NCI-H2196 treated with DMSO at 0.1 percent for 48 hours (cell line): ENCODE results near the gene PRKCSH.

Source experiments
- DNase-seq: peaks from one replicate; lab custom pipeline; 2025; ENCODE audit not compliant: unreplicated experiment; lab: John Stamatoyannopoulos, UW

PRKCSH gene

DNA sequence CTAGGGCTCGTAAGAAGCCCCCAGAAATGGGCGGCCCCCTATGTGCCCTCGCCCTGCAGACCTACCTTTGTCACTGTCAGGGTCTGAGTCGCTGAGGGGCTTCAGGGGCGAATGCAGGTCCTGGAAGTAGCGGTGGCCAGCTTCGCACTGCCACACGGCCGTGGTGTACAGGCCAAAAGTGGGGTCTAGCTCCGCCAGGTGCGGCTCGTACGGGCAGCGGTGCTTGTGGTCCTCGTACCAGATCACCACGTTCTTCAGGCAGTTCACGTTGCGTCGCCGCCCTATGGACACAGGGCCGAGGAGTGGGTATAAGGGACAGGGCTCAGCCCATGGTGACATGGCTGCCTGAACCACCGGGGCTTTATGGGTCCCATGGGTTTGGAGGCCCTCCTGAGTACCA lies 60.5 kb downstream of the PRKCSH start:
- no peak for DNase-seq

DNA sequence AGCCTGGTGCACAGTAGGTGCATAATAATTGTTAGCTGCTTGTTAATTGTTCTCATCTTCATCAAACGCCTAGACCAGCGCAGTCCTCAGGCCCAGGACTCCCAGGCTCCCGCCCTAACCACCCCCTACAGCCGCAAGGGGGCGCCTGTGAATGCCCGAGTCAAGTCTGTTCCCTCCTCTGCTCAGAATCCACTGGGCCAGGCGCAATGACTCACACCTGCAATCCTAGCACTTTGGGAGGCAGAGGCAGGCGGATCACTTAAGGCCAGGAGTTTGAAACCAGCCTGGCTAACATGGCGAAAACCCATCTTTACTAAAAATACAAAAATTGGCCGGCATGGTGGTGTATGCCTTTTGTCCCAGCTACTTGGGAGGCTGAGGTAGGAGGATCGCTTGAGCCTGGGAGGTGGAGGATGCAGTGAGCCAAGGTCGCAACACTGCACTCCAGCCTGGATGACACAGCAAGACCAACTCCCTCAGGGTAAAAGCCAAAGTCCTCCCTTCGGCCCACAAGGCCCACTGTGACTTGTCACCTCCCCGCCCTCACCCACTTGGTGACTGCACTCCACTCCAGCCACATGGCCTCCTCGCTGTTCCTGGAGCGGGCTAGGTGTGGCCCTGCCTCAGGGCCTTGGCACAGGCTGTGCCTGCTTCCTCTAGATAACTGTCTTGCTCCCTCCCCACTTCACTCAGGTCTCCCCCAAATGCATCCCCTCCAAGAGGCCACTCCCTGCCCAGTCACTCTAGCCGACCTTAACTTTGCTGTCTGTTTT lies 61.1 kb downstream of the PRKCSH start:
- peak; percentile 41 for DNase-seq

DNA sequence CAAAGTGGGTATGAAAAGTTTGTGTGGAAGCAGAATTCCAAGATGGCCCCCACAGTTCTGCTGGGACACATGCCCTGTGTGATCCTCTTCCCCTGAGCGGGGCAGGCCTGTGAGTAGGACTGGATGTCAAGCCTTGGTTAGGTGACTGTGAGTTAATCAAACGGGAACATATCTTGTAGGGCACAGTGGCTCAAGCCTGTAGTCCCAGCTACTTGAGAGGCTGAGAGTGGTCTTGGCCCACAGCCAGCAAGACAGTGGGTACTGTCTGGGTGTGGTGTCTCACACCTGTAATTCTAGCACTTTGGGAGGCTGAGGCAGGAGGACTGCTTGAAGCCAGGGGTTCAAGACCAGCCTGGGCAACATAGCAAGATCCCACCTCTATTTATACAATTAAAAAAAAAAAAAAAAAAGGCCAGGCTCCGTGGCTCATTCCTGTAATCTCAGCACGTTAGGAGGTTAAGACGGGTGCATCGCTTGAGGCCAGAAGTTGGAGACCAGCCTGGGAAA lies 63.8 kb downstream of the PRKCSH start:
- DNase-seq = no peak

DNA sequence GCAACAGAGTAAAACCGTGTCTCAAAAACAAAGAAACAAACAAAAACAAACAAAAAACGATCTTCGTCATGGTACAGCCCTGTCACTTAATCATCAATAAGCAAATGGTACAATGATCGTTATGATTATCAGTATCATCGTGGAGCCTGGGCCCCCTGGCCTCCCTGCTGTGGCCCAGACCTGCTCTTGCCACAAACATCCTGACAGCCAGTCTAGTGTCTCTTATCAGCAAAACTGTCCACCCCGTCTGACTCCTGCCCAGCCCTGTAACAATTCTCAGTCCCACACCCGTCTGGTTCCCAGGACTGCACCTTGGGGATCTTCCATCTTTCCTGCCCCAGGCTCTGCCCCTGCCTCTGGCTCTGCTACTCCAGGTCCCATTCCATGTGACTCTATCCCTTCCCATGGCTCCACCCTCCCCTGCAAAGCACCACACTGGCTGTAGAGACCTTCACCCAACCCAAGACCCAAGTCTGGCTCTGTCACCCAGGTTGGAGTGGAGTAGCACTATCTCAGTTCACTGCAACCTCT lies 64.5 kb downstream of the PRKCSH start:
- DNase-seq = no peak
